Calu3 (cell line): ENCODE data around the gene PIGBOS1. TPM values are rescaled to one million over a fixed set of nuclear protein-coding genes. Genes with fewer than 3 reads are reported as not detected.
A peak's percentile ranks its signal among the peaks of the same experiment; 100 is the strongest.

ENCODE experiments used
- BruUV-seq: library from RNA; stranded (reverse); fragments of 400-500 nt; replicated peaks from 2 replicates; lab custom pipeline; 2021; lab: Mats Ljungman, UMichigan
- CTCF ChIA-PET: fragments of 300-600 bp; sonication (Branson Sonifier 250); formaldehyde crosslinking; loops from one replicate; lab custom pipeline; 2022; ENCODE audit warnings: antibody characterized with exemption; lab: Charles Lee
- DNase-seq: peaks from one replicate; pipeline ENCODE4 v3.0.0; 2022
- H3K27ac Mint-ChIP-seq: one replicate; pipeline ENCODE4 v1.8.0; 2022; ENCODE audit warnings: mixed read lengths; ENCODE audit not compliant: unreplicated experiment
- H3K27me3 Mint-ChIP-seq: one replicate; pipeline ENCODE4 v1.8.0; 2022; ENCODE audit warnings: mixed read lengths; ENCODE audit not compliant: unreplicated experiment
- H3K36me3 Mint-ChIP-seq: one replicate; pipeline ENCODE4 v1.8.0; 2022; ENCODE audit warnings: mild to moderate bottlenecking, moderate library complexity, mixed read lengths; ENCODE audit not compliant: insufficient read depth, unreplicated experiment
- H3K4me1 Mint-ChIP-seq: one replicate; pipeline ENCODE4 v1.8.0; 2022; ENCODE audit warnings: mild to moderate bottlenecking, low read depth, mixed read lengths; ENCODE audit not compliant: unreplicated experiment
- H3K4me3 Mint-ChIP-seq: one replicate; pipeline ENCODE4 v1.8.0; 2022; ENCODE audit warnings: mild to moderate bottlenecking, low read depth, moderate library complexity, mixed read lengths; ENCODE audit not compliant: unreplicated experiment
- H3K9me3 Mint-ChIP-seq: one replicate; pipeline ENCODE4 v1.8.0; 2022; ENCODE audit warnings: low read depth, mixed read lengths; ENCODE audit not compliant: unreplicated experiment
- intact Hi-C: fragments of 100-400 bp; cut with micrococcal nuclease; formaldehyde crosslinking; loops from one replicate; pipeline ENCODE4 v1.10.0; 2022; ENCODE audit not compliant: unreplicated experiment
- total RNA-seq: library from RNA; stranded (reverse); gene quantifications from 2 replicates; pipeline ENCODE4 v1.2.3, GENCODE V29; 2022
- TF ChIP-seq, protein P1 (sequence below): fragments of 200-600 bp; IDR thresholded peaks from one replicate; pipeline ENCODE4 v1.8.0; 2022; ENCODE audit warnings: antibody characterized with exemption; ENCODE audit not compliant: unreplicated experiment

Gene PIGBOS1
- total RNA-seq, 1 experiment from 2014 or later: 16.6 TPM

DNA sequence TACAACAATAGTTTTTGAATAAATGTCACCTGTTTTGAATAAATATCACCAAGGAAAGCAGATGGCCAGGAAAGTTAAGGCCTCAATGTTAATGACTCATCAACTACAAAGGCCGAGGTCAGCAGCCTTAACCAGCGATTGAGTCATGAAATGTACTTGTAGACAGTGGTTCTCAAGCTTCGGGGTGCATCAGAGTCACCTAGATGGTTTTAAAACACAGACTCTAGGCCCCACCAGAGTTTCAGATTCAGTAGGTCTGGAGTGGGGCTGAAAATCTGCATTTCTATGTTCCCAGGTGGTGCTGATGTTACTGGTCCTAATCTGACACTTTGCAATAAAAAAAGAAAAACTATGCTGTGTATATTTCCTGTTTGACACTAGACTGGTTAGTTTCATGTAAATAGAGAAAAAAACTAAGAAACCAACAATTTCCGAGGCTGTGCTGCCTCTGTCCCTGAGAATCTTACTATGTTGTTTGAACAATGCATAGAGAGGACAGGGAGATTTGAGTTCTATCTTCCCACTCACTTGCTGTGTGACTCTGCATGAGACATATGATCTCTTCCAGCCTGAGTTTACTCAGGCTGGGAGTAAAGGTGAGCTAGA is 39.1 kb downstream of the PIGBOS1 start:
- BruUV-seq: no TSS peak
- peak overlapping the region; percentile 29 for H3K27ac Mint-ChIP-seq
- no peak overlapping the region for H3K4me3 Mint-ChIP-seq

GRCh38 chr15:55279100-55279745 is 39.7 kb downstream of the PIGBOS1 start:
- CTCF ChIA-PET: interaction anchor here (0.7 kb wide), 1 partner anchor 9 kb away, joined by 3 read pairs; no protein-coding TSS in a partner anchor
- peak overlapping the region; percentile 29 for H3K27ac Mint-ChIP-seq
- H3K9me3 Mint-ChIP-seq: no peaks in the 10 kb centered on the region
- DNase-seq: no peak
- no peak overlapping the region for H3K4me3 Mint-ChIP-seq
- H3K27me3 Mint-ChIP-seq: no peaks in the 10 kb centered on the region
- no TSS peak for BruUV-seq
- intact Hi-C loops: no loop called here
- H3K4me1 Mint-ChIP-seq: peaks cover 34% of the 10 kb centered on the region
- no peaks in the 10 kb centered on the region for H3K36me3 Mint-ChIP-seq
- TF ChIP-seq, protein P1, sequence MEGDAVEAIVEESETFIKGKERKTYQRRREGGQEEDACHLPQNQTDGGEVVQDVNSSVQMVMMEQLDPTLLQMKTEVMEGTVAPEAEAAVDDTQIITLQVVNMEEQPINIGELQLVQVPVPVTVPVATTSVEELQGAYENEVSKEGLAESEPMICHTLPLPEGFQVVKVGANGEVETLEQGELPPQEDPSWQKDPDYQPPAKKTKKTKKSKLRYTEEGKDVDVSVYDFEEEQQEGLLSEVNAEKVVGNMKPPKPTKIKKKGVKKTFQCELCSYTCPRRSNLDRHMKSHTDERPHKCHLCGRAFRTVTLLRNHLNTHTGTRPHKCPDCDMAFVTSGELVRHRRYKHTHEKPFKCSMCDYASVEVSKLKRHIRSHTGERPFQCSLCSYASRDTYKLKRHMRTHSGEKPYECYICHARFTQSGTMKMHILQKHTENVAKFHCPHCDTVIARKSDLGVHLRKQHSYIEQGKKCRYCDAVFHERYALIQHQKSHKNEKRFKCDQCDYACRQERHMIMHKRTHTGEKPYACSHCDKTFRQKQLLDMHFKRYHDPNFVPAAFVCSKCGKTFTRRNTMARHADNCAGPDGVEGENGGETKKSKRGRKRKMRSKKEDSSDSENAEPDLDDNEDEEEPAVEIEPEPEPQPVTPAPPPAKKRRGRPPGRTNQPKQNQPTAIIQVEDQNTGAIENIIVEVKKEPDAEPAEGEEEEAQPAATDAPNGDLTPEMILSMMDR: no peak

More for the DNA sequence above, 39.1 kb downstream of the PIGBOS1 start:
- DNase-seq: peak; percentile 47
- CTCF ChIA-PET: interaction anchor here (0.6 kb wide), 1 partner anchor 27 kb away, joined by 3 read pairs; no protein-coding TSS in a partner anchor
- Mint-ChIP-seq H3K9me3 (no peaks in the 10 kb centered on the region), H3K27me3 (no peaks in the 10 kb centered on the region), H3K4me1 (peaks cover 34% of the 10 kb centered on the region), H3K36me3 (no peaks in the 10 kb centered on the region)
- intact Hi-C loops: loop anchor here (10.0 kb wide), 1 partner anchor 1315 kb away; no protein-coding TSS in a partner anchor
- TF ChIP-seq, protein P1: no peak

DNA sequence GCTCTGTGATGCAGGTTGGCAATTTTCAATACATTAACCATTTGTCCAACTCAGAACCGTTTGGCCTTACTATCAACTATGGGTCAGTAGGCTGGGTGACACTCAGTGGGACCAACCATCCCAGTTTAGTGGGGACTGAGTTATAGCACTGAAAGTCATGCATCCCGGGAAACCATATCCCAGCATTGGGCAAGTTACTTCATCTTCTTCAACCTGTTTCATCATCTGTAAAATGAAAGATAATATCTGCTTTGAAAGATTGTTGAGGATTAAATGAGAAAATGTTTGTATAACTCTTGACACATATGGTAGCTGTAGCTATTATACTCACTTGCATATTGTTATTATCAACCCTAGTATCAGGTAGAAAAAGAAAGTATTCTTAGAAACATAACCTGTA is 41.2 kb downstream of the PIGBOS1 start:
- TF ChIP-seq, protein P1: no peak
- intact Hi-C loops: no loop called here

DNA sequence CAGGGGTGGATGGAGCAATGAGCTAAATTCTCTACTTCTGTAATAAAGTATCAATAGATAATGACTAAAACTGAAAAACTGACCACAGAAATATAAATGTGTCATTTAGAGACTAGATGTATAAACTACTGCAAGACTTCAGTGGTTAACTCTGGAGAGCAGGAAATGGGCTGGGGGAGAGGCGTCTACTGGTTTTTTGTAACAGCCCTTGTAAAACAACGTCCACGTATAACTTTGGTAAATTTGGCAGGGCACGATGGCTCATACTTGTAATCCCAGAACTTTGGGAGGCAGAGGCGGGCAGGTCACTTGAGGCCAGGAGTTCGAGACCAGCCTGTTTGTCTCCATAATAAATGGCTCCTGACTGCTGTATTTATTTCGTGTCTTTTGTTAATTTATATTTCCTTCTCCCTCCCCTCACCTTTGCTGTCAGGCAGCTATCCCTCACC is 41.8 kb downstream of the PIGBOS1 start:
- peaks cover 20% of the 10 kb centered on the region for H3K4me1 Mint-ChIP-seq
- H3K36me3 Mint-ChIP-seq: no peaks in the 10 kb centered on the region
- DNase-seq: no peak
- intact Hi-C loops: no loop called here
- no TSS peak for BruUV-seq
- no peak overlapping the region for H3K27ac Mint-ChIP-seq
- no peak overlapping the region for H3K4me3 Mint-ChIP-seq
- TF ChIP-seq, protein P1: no peak
- CTCF ChIA-PET: no interaction called here
- no peaks in the 10 kb centered on the region for H3K9me3 Mint-ChIP-seq
- no peaks in the 10 kb centered on the region for H3K27me3 Mint-ChIP-seq

More for the DNA sequence above, 41.2 kb downstream of the PIGBOS1 start:
- H3K27me3 Mint-ChIP-seq: no peaks in the 10 kb centered on the region
- H3K4me1 Mint-ChIP-seq: peaks cover 26% of the 10 kb centered on the region
- CTCF ChIA-PET: no interaction called here
- no peak for DNase-seq
- no peaks in the 10 kb centered on the region for H3K36me3 Mint-ChIP-seq
- H3K27ac Mint-ChIP-seq: no peak overlapping the region
- no TSS peak for BruUV-seq
- no peaks in the 10 kb centered on the region for H3K9me3 Mint-ChIP-seq
- no peak overlapping the region for H3K4me3 Mint-ChIP-seq
